GM23338 (cell line): ENCODE results near the gene ZNF480. TPM values are rescaled to one million over a fixed set of nuclear protein-coding genes. Genes with fewer than 3 reads are reported as not detected.

Experiments used
- microRNA counts: library from miRNA; unstranded; fragments of <30 nt; microRNA quantifications from one replicate; lab custom pipeline; 2017
- microRNA-seq: library from miRNA; unstranded; fragments of <30 nt; microRNA quantifications from one replicate; pipeline ENCODE4, GENCODE V29; 2017
- polyA plus RNA-seq: library from polyadenylated mRNA; unstranded; fragments of >200 nt; fragmentation: Nextera tagmentation; extraction: Ambion mirVana; gene quantifications from 2 replicates; pipeline ENCODE4 v1.2.1, GENCODE V29; 2016
- small RNA-seq: library from RNA; depleted of rRNA; stranded (forward); fragments of <200 nt; gene quantifications from one replicate; pipeline ENCODE3, GENCODE V24; 2014; ENCODE audit warnings: low replicate concordance
- total RNA-seq: library from RNA; depleted of rRNA; stranded (reverse); fragments of >200 nt; shearing (Covaris generic); gene quantifications from 2 replicates; pipeline ENCODE4 v1.2.3, GENCODE V29; 2014; rRNA removed

Gene ZNF480
- total and polyA plus RNA-seq, 2 experiments from 2014 or later, result 34.1 to 37.9 TPM

MicroRNAs within 50 kb of the gene (microRNA counts, 767-probe panel; counts per million panel counts)
- not detected for microRNA hsa-miR-643 (lab: Ali Mortazavi, UCI)

Small RNA genes within 50 kb of the gene (microRNA-seq; reads per million reads assigned to microRNA genes)
- 1.1 reads per million for gene MIR643

Small RNA genes within 50 kb of the gene (small RNA-seq; reads per million reads assigned to genes)
- not detected for gene MIR643
- not detected for gene RF00019

Other genes starting within 250 kb of the ZNF480 start
- 9.0 and 13.2 TPM in 2 replicates for gene ZNF432, start 248.3 kb upstream of the ZNF480 start, total RNA-seq
- gene ZNF432, start 248.3 kb upstream of the ZNF480 start, polyA plus RNA-seq, result 3.3 and 3.8 TPM in 2 replicates
- 12.8 and 20.0 TPM in 2 replicates for gene ZNF841, start 201.4 kb upstream of the ZNF480 start, total RNA-seq
- 3.8 and 5.3 TPM in 2 replicates for gene ZNF841, start 201.4 kb upstream of the ZNF480 start, polyA plus RNA-seq
- gene ZNF616, start 157.2 kb upstream of the ZNF480 start, total RNA-seq, result 28.3 and 28.8 TPM in 2 replicates
- 10.4 and 13.3 TPM in 2 replicates for gene ZNF616, start 157.2 kb upstream of the ZNF480 start, polyA plus RNA-seq
- 15.7 and 18.6 TPM in 2 replicates for gene ZNF836, start 125.5 kb upstream of the ZNF480 start, total RNA-seq
- 9.8 and 11.8 TPM in 2 replicates for gene ZNF836, start 125.5 kb upstream of the ZNF480 start, polyA plus RNA-seq
- 345 and 381 TPM in 2 replicates for gene PPP2R1A, start 107.1 kb upstream of the ZNF480 start, total RNA-seq
- 212 and 238 TPM in 2 replicates for gene PPP2R1A, start 107.1 kb upstream of the ZNF480 start, polyA plus RNA-seq
- 23.5 and 29.3 TPM in 2 replicates for gene ZNF766, start 27.6 kb upstream of the ZNF480 start, total RNA-seq
- gene ZNF766, start 27.6 kb upstream of the ZNF480 start, polyA plus RNA-seq, result 20.3 and 22.1 TPM in 2 replicates
- gene ZNF610, start 39.1 kb downstream of the ZNF480 start, total RNA-seq, result 5.3 and 6.3 TPM in 2 replicates
- 4.7 and 5.3 TPM in 2 replicates for gene ZNF610, start 39.1 kb downstream of the ZNF480 start, polyA plus RNA-seq
- 49.1 and 60.6 TPM in 2 replicates for gene ZNF880, start 72.8 kb downstream of the ZNF480 start, total RNA-seq
- gene ZNF880, start 72.8 kb downstream of the ZNF480 start, polyA plus RNA-seq, result 56.3 and 57.4 TPM in 2 replicates
- gene ZNF528, start 100.7 kb downstream of the ZNF480 start, total RNA-seq, result 25.5 and 38.6 TPM in 2 replicates
- gene ZNF528, start 100.7 kb downstream of the ZNF480 start, polyA plus RNA-seq, result 30.0 and 32.8 TPM in 2 replicates
- 0.10 TPM in 1 of 2 replicates, not detected in the other for gene ZNF534, start 132.0 kb downstream of the ZNF480 start, total RNA-seq
- gene ZNF534, start 132.0 kb downstream of the ZNF480 start, polyA plus RNA-seq, result 0.23 and 1.0 TPM in 2 replicates
- 11.9 and 23.9 TPM in 2 replicates for gene ZNF578, start 156.4 kb downstream of the ZNF480 start, total RNA-seq
- 2.9 and 4.1 TPM in 2 replicates for gene ZNF578, start 156.4 kb downstream of the ZNF480 start, polyA plus RNA-seq
- 27.1 and 32.1 TPM in 2 replicates for gene ZNF808, start 230.5 kb downstream of the ZNF480 start, total RNA-seq
- 7.0 and 10.5 TPM in 2 replicates for gene ZNF808, start 230.5 kb downstream of the ZNF480 start, polyA plus RNA-seq